ENCODE results near the gene FBXL12.

The FBXL12 gene, protein sequence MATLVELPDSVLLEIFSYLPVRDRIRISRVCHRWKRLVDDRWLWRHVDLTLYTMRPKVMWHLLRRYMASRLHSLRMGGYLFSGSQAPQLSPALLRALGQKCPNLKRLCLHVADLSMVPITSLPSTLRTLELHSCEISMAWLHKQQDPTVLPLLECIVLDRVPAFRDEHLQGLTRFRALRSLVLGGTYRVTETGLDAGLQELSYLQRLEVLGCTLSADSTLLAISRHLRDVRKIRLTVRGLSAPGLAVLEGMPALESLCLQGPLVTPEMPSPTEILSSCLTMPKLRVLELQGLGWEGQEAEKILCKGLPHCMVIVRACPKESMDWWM

GRCh38 chr19:9818734-9819595, at the start of gene FBXL12:
FBXL12 (minus strand) TSS chr19:9819079; CDS start chr19:9818813, 266 bp downstream.
- DNase-seq (ENCODE audit: insufficient read length, low spot score) = peak; percentile 86
- peak; percentile 90 for TF ChIP-seq POLR2A (IDR thresholded peaks at IDR 0.05; ENCODE audit: low read depth, low read length)
- FAIRE-seq = peak; percentile 55

DNA sequence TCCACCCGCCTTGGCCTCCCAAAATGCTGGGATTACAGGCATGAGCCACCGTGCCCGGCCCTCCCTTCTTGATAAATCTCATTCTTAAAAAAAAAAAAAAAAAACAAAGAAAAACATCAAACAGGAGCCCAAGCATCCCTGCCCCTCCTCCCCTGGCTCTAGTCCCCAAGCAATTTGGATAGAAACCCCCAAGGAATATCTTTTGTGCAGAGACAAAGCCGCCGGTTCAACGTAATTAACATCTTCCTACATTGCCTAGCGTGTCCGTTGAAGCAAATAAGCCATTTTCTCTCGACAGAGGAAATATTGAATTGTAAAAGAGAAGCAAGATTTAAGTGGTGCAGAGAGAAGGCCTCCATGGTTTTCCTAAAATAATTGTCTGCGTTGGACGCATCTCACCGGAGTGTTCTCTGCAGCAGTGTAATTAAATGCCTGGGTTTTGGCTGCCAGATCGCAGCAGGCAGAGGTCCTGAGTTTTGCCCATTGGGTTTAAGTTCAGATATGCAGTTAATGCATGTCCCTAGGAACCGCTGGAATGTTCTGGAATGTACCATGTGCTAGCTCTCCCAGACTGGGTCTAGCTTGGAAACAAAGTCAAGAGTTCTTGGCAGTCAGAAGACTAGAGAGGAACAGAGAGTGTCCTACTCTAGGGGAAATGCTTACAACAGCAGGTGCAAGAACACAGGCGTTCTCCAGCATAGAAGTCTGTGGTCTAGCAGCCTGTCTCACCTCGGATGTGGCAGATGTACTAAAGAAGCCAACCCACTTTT, 47.0 kb upstream of the FBXL12 start:
- DNase-seq (ENCODE audit: insufficient read length, low spot score) = no peak
- no peak for FAIRE-seq
- no peak for TF ChIP-seq POLR2A (IDR thresholded peaks at IDR 0.05; ENCODE audit: low read depth, low read length)

DNA sequence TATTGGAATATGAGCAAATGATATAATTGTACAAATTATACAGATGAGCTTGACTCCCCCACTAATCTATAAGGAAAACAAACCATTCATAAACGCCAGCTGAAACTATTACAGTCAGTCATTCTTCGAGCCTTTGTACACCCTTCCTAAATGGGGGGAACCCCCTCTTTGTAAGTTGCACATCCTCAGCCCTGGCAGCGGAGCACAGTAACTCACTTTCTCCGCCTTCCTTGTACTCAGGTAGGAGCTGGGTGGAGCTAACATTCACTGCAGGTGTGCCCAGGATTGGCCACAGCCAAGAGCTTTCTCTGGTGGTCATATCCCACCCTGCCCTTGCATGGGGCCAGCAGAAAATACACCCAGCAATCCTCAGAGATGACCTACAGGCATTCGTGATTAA, 44.9 kb upstream of the FBXL12 start:
- no peak for TF ChIP-seq POLR2A (IDR thresholded peaks at IDR 0.05; ENCODE audit: low read depth, low read length)
- FAIRE-seq (no peak), DNase-seq (ENCODE audit: insufficient read length, low spot score) (no peak)

- DNase-seq (ENCODE audit: insufficient read length, low spot score) = no peak
- FAIRE-seq = no peak
- TF ChIP-seq POLR2A (IDR thresholded peaks at IDR 0.05; ENCODE audit: low read depth, low read length) = no peak
These were observed 44.1 kb upstream of the FBXL12 start for GRCh38 chr19:9862938-9863337.

DNA sequence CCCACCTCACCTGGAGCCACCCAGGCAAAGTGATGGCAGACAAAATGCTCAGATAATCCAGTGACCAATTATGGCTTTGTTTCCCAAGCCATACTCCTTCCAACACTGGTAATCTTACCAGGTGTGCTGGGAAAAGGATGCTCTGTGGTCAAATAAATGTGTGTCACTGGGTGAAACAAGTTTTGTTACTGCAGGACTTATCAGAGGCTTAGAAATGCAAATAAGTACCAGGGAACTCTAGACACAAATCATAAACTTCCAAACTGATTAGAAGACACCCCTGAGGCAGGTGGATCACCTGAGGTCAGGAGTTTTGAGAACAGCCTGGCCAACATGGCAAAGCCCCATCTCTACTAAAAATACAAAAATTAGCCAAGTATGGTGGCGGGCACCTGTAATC, 42.6 kb upstream of the FBXL12 start:
- DNase-seq (ENCODE audit: insufficient read length, low spot score) (no peak), FAIRE-seq (no peak)
- TF ChIP-seq POLR2A (IDR thresholded peaks at IDR 0.05; ENCODE audit: low read depth, low read length) = no peak

- no peak for TF ChIP-seq POLR2A (IDR thresholded peaks at IDR 0.05; ENCODE audit: low read depth, low read length)
- no peak for DNase-seq (ENCODE audit: insufficient read length, low spot score)
- FAIRE-seq = no peak
These were observed 41.5 kb upstream of the FBXL12 start for GRCh38 chr19:9860407-9860806.

- DNase-seq (ENCODE audit: insufficient read length, low spot score) (no peak), FAIRE-seq (no peak)
- no peak for TF ChIP-seq POLR2A (IDR thresholded peaks at IDR 0.05; ENCODE audit: low read depth, low read length)
These were observed 39.9 kb upstream of the FBXL12 start for GRCh38 chr19:9858766-9859165.

DNA sequence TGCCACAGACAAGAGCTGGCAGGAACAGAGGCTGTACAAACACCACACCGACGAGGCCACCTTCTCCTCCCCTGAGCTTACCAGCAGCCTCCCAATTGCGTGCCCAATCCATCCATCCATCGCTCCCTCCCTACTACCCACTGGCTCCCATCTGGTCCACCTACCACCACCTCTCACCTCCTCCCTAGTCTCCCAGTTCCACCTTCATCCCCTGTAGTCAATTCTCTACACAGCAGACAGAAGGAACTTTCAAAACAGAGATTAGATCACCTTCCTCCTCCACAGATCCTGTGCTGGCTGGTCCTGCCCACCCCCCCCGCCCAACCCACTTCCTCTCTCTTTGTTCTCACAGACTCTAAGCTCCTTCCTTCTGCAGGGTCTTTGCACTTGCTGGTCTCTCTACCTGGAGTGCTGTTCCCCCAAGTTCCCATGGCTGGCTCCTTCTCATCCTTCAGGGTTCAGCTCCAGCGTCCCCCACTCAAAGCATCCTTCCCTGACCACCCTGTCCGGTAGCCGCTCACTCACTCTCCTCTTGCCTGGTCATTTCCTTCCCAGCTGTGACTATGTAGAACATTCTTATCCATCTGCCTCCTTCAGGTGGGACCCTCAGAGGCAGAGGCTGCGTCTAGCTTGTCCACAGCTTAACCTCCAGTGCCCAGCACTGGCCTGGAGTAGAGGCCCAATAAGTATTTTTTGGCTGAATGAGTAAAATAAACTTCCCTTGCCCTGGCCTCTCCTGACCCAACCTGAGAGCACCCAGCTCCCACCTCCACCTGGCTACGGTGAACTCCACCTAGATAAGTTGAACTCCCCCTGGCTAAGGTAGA, 39.3 kb upstream of the FBXL12 start:
- no peak for TF ChIP-seq POLR2A (IDR thresholded peaks at IDR 0.05; ENCODE audit: low read depth, low read length)
- no peak for FAIRE-seq
- DNase-seq (ENCODE audit: insufficient read length, low spot score) = no peak

GRCh38 chr19:9857076-9857721, 38.3 kb upstream of the FBXL12 start:
- FAIRE-seq (no peak), DNase-seq (ENCODE audit: insufficient read length, low spot score) (no peak)
- TF ChIP-seq POLR2A (IDR thresholded peaks at IDR 0.05; ENCODE audit: low read depth, low read length) = no peak

DNA sequence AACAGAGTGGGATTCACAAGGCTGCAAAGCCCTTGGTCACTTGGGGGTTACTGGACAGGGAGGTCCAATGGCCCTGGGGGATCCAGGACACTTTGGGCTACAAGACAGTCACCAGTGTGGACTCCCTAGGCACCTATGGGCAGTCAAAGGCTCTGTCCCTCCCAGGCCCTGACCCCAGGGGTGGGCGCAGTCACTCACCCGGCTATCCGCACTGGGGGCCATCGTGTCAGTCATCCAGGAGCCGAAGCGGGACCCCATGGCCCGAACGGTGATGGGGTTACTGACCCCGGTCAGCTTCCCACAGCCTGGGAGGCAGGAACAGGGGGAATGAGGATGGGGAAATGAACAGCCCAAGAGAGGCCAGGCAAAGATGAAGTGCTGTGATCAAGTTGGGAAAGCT, 37.7 kb upstream of the FBXL12 start:
- no peak for TF ChIP-seq POLR2A (IDR thresholded peaks at IDR 0.05; ENCODE audit: low read depth, low read length)
- DNase-seq (ENCODE audit: insufficient read length, low spot score) = no peak
- no peak for FAIRE-seq

GRCh38 chr19:9854282-9854846, 35.5 kb upstream of the FBXL12 start:
- DNase-seq (ENCODE audit: insufficient read length, low spot score) = no peak
- no peak for FAIRE-seq
- TF ChIP-seq POLR2A (IDR thresholded peaks at IDR 0.05; ENCODE audit: low read depth, low read length) = no peak

DNA sequence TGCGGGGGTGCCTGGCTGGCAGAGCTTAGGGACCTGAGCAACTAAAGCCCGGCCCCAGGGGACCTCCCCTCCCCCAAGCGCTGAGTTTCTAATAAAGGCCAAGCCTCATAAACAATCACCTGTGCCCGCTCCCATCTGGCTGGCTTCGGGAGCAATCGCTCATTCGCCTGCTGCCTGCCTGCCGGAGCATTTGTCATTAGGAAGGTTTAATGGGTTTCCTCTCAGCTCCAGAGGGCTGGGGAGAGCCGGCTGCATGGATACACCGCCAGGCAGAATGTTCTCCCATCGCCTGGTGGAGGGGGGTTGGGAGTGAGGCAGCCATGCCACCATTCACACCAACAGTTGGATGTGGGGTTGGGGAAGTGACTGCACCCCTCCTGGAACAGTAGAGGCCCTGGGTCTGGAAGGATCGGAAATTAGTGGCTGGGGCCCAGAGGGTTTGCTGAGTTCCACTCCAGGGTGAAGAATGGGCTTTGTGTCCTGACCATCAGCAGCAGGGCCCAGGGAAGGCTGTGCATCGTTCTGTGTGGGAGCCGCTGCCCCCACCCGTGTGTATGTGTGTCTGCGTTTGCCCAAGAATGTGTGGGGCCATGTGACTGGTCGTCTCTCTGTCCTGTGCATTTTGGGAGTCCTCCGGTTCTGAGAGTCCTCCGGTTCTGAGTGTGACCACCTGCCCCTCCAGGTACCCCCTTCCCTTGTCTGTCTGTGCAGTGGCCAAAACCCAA, 31.5 kb upstream of the FBXL12 start:
- DNase-seq (ENCODE audit: insufficient read length, low spot score) (no peak), FAIRE-seq (no peak)
- TF ChIP-seq POLR2A (IDR thresholded peaks at IDR 0.05; ENCODE audit: low read depth, low read length) = no peak

All from H54 (cell line).